Measurements from ENCODE around the gene BSPRY.

The BSPRY gene

GRCh38 chr9:113349445-113350094 lies at the start of gene BSPRY:
TSS of gene BSPRY (plus strand) at chr9:113349541. CDS start at chr9:113349580, 39 bp downstream.
- peak; percentile 44 to 52 for ATAC-seq

- ATAC-seq = no peak
These were observed 49.5 kb upstream of the BSPRY start for GRCh38 chr9:113299800-113300292.

- no peak for ATAC-seq
These were observed 47.8 kb upstream of the BSPRY start for GRCh38 chr9:113301548-113301947.

- no peak for ATAC-seq
These were observed 46.4 kb upstream of the BSPRY start, which contains the start of gene RNF183 for GRCh38 chr9:113302792-113303418. TSS of gene RNF183 (minus strand) at chr9:113303376. CDS start at chr9:113298184, 5,192 bp downstream.

GRCh38 chr9:113306566-113306965 lies 42.8 kb upstream of the BSPRY start:
- ATAC-seq = no peak

- no peak for ATAC-seq
These were observed 41.9 kb upstream of the BSPRY start for GRCh38 chr9:113307396-113307975.

GRCh38 chr9:113309204-113309813 lies 40.0 kb upstream of the BSPRY start:
- ATAC-seq = no peak

- no peak for ATAC-seq
These were observed 38.8 kb upstream of the BSPRY start for GRCh38 chr9:113310538-113310937.

GRCh38 chr9:113311961-113312360 lies 37.4 kb upstream of the BSPRY start:
- ATAC-seq = no peak

- ATAC-seq = no peak
These were observed 36.1 kb upstream of the BSPRY start for GRCh38 chr9:113313261-113313660.

- no peak for ATAC-seq
These were observed 34.1 kb upstream of the BSPRY start for GRCh38 chr9:113315231-113315630.

- ATAC-seq = no peak
These were observed 33.3 kb upstream of the BSPRY start for GRCh38 chr9:113316030-113316429.

- ATAC-seq = no peak
These were observed 31.6 kb upstream of the BSPRY start for GRCh38 chr9:113317777-113318176.

- ATAC-seq = no peak
These were observed 30.3 kb upstream of the BSPRY start for GRCh38 chr9:113319054-113319453.

GRCh38 chr9:113320051-113320450 lies 29.3 kb upstream of the BSPRY start:
- no peak for ATAC-seq

- ATAC-seq = no peak
These were observed 26.7 kb upstream of the BSPRY start for GRCh38 chr9:113322671-113323070.

GRCh38 chr9:113326230-113326629 lies 23.1 kb upstream of the BSPRY start:
- no peak for ATAC-seq

- ATAC-seq = no peak
These were observed 21.1 kb upstream of the BSPRY start for GRCh38 chr9:113328045-113328782.

GRCh38 chr9:113331780-113332179 lies 17.6 kb upstream of the BSPRY start:
- no peak for ATAC-seq

- ATAC-seq = no peak
These were observed 11.6 kb upstream of the BSPRY start for GRCh38 chr9:113337714-113338113.

- ATAC-seq = peak; percentile 98
These were observed 9.2 kb upstream of the BSPRY start, which contains the start of gene WDR31 for GRCh38 chr9:113340011-113340699. TSS of gene WDR31 (minus strand) at chr9:113340275. CDS start at chr9:113332022, 8,253 bp downstream.

All from activated CD4-positive, CD25-positive, alpha-beta regulatory T cell treated with anti-CD3 and anti-CD28 coated beads, Interleukin-2, amount 50 U/mL, for 24 hours (primary cell).